Endodermal cell (in vitro differentiated cells): Measurements from ENCODE around the gene ZNF574. TPM values are rescaled to one million over a fixed set of nuclear protein-coding genes. Genes with fewer than 3 reads are reported as not detected.
"Not testable (repeated sequence)": the region's sequence is repeated elsewhere in the genome, so short reads cannot be mapped to it uniquely, and the experiment has no call there.

Experiments
- DNase-seq: peaks from one replicate; pipeline ENCODE4 v3.0.0-alpha.2; 2017
- H3K27ac ChIP-seq: 2 replicates; pipeline ENCODE4 v1.5.1; 2013; ENCODE audit warnings: mild to moderate bottlenecking, low read depth, low read length, moderate library complexity
- H3K27me3 ChIP-seq: 2 replicates; pipeline ENCODE4 v1.6.1; 2013; ENCODE audit warnings: mild to moderate bottlenecking, low read length, moderate library complexity; ENCODE audit not compliant: insufficient read depth, control insufficient read depth, poor library complexity, severe bottlenecking
- H3K36me3 ChIP-seq: 2 replicates; pipeline ENCODE4 v1.7.0; 2013; ENCODE audit warnings: mild to moderate bottlenecking, low read length, moderate library complexity; ENCODE audit not compliant: control insufficient read depth, insufficient read depth
- H3K4me1 ChIP-seq: one replicate; pipeline ENCODE4 v1.7.0; 2013; ENCODE audit warnings: low read length; ENCODE audit not compliant: control insufficient read depth, insufficient read depth
- H3K4me3 ChIP-seq: 2 replicates; pipeline ENCODE4 v1.5.1; 2013; ENCODE audit warnings: mild to moderate bottlenecking, low read length, moderate library complexity
- H3K9ac ChIP-seq: 2 replicates; pipeline ENCODE4 v1.6.1; 2013; ENCODE audit warnings: mild to moderate bottlenecking, low read length, moderate library complexity; ENCODE audit not compliant: poor library complexity, severe bottlenecking; ENCODE audit errors: extremely low read depth
- H3K9me3 ChIP-seq: 2 replicates; pipeline ENCODE4 v1.6.1; 2013; ENCODE audit warnings: mild to moderate bottlenecking, low read length, moderate library complexity; ENCODE audit not compliant: control insufficient read depth
- H3K27ac Mint-ChIP-seq: 2 replicates; pipeline ENCODE4 v1.8.0; 2020; ENCODE audit warnings: mixed read lengths
- H3K27me3 Mint-ChIP-seq: 2 replicates; pipeline ENCODE4 v1.8.0; 2021; ENCODE audit warnings: mild to moderate bottlenecking, mixed read lengths; ENCODE audit not compliant: insufficient read depth
- H3K36me3 Mint-ChIP-seq: 2 replicates; pipeline ENCODE4 v1.8.0; 2020; ENCODE audit warnings: low read depth, mixed read lengths
- H3K4me1 Mint-ChIP-seq: 2 replicates; pipeline ENCODE4 v1.8.0; 2020; ENCODE audit warnings: mixed read lengths
- H3K4me3 Mint-ChIP-seq: 2 replicates; pipeline ENCODE4 v1.8.0; 2020; ENCODE audit warnings: mild to moderate bottlenecking, moderate library complexity, mixed read lengths
- H3K9me3 Mint-ChIP-seq: 2 replicates; pipeline ENCODE4 v1.8.0; 2020; ENCODE audit warnings: mild to moderate bottlenecking, mixed read lengths
- WGBS, 2 experiments: methylation state at CpG; one replicate each; pipeline versions ENCODE4 v1.1.5 to v1.1.7; 2013; ENCODE audit warnings: missing lambda C conversion rate in 2 of 2, mixed read lengths in 1 of 2; ENCODE audit not compliant: insufficient coverage in 1 of 2, insufficient read length in 1 of 2; 5-methylcytosine and 5-hydroxymethylcytosine counted together
- total RNA-seq, 2 donors: library from RNA; stranded (reverse); fragmentation: NEBNext Ultra II Directional in 1 of 2; extraction: Animal tissue kit (Norgen Biotek cat#: 25700) in 1 of 2; gene quantifications; 2 replicates in 1 of 2; 3 replicates in 1 of 2; pipeline ENCODE4 v1.2.1, GENCODE V29; 2021
- TF ChIP-seq, protein P1 (sequence below): fragments of 200-600 bp; sonication (generic); conservative IDR thresholded peaks from 2 replicates; pipeline ENCODE4 v1.5.0; 2021; ENCODE audit warnings: antibody characterized with exemption, mild to moderate bottlenecking

The ZNF574 gene
- total RNA-seq, 2 donors from 2014 or later = 20.9 to 22.1 TPM

DNA sequence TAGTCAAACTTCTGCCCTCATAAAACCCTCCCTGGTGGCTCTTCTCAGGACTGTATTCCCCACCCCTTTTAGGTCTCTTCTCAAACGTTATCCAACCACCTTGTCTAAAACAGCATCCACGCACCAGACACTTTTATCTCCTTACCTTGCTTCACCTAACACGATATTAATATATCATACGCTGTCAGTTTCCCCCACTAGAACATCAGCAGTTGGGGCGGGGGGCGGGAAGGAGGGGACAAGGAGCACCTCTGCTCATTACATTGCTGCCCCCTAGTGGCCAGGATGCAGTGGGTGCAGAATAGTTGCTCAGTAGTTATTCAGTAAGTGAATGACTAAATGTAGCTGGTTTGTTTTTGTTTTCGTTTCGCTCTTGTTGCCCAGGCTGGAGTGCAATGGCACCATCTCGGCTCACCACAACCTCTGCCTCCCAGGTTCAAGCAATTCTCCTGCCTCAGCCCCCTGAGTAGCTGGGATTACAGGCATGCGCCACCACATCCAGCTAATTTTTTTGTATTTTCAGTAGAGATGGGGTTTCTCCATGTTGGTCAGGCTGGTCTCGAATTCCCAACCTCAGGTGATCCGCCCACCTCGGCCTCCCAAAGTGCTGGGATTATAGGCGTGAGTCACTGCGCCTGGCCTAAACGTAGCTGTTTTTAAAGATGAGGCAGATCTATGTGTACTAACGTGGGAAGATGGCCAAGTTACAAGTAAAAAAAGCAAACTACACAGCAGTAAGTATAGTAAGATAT, 41.1 kb upstream of the ZNF574 start:
- H3K9me3 Mint-ChIP-seq, H3K27me3 ChIP-seq, H3K4me3 ChIP-seq, H3K4me1 Mint-ChIP-seq, H3K36me3 Mint-ChIP-seq, H3K36me3 ChIP-seq, H3K27me3 Mint-ChIP-seq, H3K4me1 ChIP-seq, H3K9ac ChIP-seq, H3K9me3 ChIP-seq, H3K27ac ChIP-seq: not testable (repeated sequence)
- 66% methylated on average over 6 to 16 of the region's 17 CpGs for WGBS, 2 experiments
- TF ChIP-seq, protein P1, sequence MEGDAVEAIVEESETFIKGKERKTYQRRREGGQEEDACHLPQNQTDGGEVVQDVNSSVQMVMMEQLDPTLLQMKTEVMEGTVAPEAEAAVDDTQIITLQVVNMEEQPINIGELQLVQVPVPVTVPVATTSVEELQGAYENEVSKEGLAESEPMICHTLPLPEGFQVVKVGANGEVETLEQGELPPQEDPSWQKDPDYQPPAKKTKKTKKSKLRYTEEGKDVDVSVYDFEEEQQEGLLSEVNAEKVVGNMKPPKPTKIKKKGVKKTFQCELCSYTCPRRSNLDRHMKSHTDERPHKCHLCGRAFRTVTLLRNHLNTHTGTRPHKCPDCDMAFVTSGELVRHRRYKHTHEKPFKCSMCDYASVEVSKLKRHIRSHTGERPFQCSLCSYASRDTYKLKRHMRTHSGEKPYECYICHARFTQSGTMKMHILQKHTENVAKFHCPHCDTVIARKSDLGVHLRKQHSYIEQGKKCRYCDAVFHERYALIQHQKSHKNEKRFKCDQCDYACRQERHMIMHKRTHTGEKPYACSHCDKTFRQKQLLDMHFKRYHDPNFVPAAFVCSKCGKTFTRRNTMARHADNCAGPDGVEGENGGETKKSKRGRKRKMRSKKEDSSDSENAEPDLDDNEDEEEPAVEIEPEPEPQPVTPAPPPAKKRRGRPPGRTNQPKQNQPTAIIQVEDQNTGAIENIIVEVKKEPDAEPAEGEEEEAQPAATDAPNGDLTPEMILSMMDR = peak; percentile 96
- peak; percentile 85 for DNase-seq
- peak overlapping the region; percentile 89 for H3K27ac Mint-ChIP-seq
- H3K4me3 Mint-ChIP-seq = peak overlapping the region; percentile 37

DNA sequence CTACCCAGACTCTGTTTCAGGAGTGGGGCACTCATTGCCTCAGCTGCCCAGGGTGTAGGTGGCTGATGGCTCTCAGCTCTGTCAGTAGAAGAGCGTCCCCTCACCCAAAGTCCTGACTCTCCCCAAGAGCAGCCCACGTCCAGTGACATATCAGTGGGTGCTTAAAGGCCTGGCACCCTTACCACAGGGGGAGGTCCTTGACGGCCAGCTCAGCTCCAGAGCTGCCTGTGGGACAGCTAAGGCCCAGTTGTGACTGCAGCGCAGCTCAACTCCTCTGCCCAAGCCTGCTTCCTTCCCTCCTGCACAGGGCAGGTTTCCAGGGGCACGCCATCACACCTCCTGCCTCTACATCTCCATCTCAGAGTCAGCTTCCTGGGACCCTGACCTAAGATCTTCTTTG, 38.3 kb upstream of the ZNF574 start:
- TF ChIP-seq, protein P1 = no peak
- no peak overlapping the region for H3K27ac ChIP-seq
- no peaks in the 10 kb centered on the region for H3K36me3 ChIP-seq
- Mint-ChIP-seq H3K9me3 (no peaks in the 10 kb centered on the region), H3K4me1 (peaks cover under 1% of the 10 kb centered on the region), H3K27me3 (no peaks in the 10 kb centered on the region), H3K27ac (no peak overlapping the region), H3K4me3 (no peak overlapping the region), H3K36me3 (peaks cover 12% of the 10 kb centered on the region)
- WGBS, 2 experiments = 86 to 87% methylated on average over 3 to 5 of the region's 5 CpGs
- no peaks in the 10 kb centered on the region for H3K9me3 ChIP-seq
- no peak overlapping the region for H3K9ac ChIP-seq
- no peaks in the 10 kb centered on the region for H3K4me1 ChIP-seq
- DNase-seq = no peak
- H3K4me3 ChIP-seq = no peak overlapping the region
- H3K27me3 ChIP-seq = no peaks in the 10 kb centered on the region

DNA sequence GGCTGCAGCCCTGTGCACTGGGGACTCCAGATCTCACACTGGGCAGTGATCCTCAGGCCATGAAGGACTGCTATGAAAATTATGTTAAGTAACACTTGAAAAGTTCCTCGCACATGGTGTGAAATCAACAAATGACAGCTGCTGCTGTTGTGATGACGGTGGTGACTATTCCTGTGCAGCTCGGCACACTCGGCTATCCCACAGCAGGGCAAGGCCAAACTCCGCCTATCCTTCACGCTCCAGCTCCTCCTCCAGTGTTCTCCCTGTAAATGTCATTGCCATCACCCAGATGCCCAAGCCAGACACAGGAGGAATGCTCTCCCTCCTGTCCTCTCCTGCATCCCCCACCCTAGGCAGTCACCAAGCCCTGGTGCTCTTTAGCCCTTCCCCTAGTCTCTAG, 37.3 kb upstream of the ZNF574 start:
- H3K4me3 Mint-ChIP-seq = no peak overlapping the region
- peaks cover 12% of the 10 kb centered on the region for H3K36me3 Mint-ChIP-seq
- no peak overlapping the region for H3K27ac Mint-ChIP-seq

More for the DNA sequence above, 37.3 kb upstream of the ZNF574 start:
- Mint-ChIP-seq H3K27me3 (no peaks in the 10 kb centered on the region), H3K4me1 (no peaks in the 10 kb centered on the region), H3K9me3 (no peaks in the 10 kb centered on the region)
- no peak for DNase-seq
- Histone ChIP-seq H3K4me3 (no peak overlapping the region), H3K9me3 (no peaks in the 10 kb centered on the region), H3K9ac (no peak overlapping the region), H3K36me3 (no peaks in the 10 kb centered on the region), H3K27me3 (no peaks in the 10 kb centered on the region), H3K4me1 (no peaks in the 10 kb centered on the region), H3K27ac (no peak overlapping the region)
- 93 to 94% methylated on average over 5 to 6 of the region's 6 CpGs for WGBS, 2 experiments
- TF ChIP-seq, protein P1 = no peak
